T-helper 1 cell (primary cell): Measurements from ENCODE around the gene GABRB3.

Source experiments
- DNase-seq, 5 donors: peaks; one replicate each; pipeline ENCODE4 v3.0.0-alpha.2; 2012 to 2020

The GABRB3 gene

GRCh38 chr15:26676115-26676514 is 96.8 kb downstream of the GABRB3 start:
- DNase-seq, result no peak

GRCh38 chr15:26674467-26674866 is 98.4 kb downstream of the GABRB3 start:
- no peak for DNase-seq

GRCh38 chr15:26673445-26673844 is 99.4 kb downstream of the GABRB3 start:
- DNase-seq, result no peak

DNA sequence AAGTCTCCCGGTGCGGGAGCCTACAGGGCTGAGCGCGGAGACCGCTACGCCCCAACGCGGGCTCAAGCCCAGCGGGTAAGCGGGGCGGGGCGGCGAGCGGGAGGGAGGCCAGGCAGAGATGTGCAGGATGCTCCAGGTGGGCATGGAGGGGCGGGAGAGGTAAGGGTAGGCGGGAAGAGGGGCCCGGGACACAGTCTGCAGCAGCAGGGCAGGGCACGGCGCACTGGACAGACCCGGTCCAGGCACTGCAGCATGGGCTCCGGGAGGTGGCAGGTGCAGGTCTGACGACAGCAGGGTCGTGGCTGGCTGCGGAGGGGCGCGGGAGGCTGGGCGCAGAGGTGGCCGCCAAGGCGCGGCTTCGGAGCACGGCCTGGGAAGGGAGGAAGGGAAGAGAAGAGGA is 102.8 kb downstream of the GABRB3 start:
- no peak for DNase-seq

GRCh38 chr15:26667222-26667988 is 105.5 kb downstream of the GABRB3 start:
- no peak for DNase-seq

- DNase-seq, result no peak
Measured at GRCh38 chr15:26665957-26666791, 106.7 kb downstream of the GABRB3 start.

DNA sequence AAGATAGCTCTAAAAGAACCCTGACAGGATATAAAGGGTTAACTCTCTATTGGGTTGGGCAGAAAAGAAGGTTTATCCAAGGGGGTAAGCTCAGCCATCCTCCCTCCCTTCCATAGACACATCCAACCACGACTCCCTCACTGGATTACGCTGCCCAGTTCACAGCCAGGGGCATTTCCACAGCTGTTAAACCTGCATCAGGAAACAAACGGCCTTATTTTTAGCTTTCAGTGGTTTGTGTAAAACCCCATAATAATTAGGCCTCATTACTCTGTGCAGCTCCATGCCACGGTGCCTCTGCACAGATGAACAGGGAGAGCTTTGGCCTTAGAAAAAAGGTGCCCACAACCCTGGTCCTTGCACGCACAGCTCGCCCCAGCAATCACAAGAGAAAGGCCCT is 110.6 kb downstream of the GABRB3 start:
- no peak for DNase-seq

GRCh38 chr15:26661748-26662147 is 111.1 kb downstream of the GABRB3 start:
- DNase-seq, result no peak

- DNase-seq, result no peak
Measured at GRCh38 chr15:26661107-26661506, 111.8 kb downstream of the GABRB3 start.

DNA sequence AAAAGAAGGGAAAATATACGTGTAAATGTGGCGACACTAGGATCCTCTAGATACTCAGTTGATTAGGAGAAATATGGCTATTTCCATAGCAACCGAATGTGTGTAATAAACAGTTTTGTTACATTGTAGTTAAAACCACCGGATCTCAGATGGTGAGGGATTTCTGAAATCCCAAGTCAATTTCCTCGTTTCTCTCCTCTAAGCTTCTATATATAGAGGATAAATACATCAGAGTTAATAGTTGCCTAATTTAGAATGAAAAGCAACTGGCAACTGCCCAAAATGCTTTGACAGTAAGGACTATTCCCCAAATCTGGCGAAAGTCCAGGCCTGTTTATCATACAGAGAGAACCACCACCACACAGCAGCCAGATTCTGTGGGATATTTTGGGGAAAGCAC is 112.6 kb downstream of the GABRB3 start:
- DNase-seq, result no peak

DNA sequence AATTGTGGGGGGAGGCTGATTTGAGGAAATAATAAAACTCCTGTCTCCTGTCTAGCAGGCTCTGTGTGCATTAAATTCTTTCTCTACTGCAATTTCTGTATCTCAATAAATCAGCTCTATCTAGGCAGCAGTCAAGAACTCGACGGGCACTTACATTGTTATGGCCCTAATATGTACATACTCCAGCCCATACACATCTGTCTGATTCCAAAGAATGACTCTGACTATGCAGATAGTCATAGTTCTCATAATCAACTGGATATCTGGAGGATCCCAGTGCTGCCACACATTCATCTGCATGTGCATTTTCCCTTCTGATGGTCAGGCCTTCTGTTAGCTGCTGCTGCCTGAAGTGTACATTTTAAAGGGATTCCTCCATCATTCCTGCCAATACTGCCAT is 114.6 kb downstream of the GABRB3 start:
- no peak for DNase-seq

DNA sequence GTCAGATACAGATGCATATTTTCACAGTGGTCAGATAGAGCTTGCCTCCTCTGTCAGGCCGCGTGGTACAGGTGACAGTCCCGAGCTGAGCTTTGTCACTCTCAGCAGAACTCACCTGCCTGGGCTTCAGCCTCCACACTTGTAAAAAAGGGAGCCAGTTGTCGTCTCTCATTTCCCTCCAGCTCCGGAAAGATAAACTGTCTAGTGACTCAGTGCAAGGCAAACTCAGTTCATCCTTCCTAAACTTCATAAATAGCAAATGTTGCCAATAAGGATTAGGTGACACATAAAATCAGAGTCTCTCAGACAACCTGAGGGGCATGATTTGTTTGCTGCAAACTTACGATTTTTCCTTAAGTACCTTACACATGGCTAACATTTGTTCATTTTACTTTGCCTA is 116.8 kb downstream of the GABRB3 start:
- no peak for DNase-seq

- DNase-seq, result no peak
Measured at GRCh38 chr15:26651909-26652308, 121.0 kb downstream of the GABRB3 start.

DNA sequence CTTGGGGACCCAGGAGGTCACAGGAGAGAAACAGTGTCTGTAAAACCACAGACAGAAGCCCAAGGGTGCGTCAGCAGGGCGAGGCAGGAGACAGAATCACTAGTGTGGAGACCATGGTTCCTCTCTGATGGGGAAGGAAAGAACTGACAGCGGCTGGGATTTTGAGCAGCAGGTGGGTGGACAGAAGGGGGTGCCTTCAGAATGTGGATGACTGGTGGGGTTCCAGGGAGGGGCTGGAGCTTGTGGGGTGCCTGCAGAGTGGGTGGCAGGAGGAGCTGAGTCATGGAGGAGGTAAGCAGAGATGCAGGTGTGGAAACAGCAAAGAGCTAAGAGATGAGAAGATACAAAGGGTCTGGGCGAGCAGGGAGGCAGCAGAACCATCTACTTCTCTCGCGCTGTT is 124.2 kb downstream of the GABRB3 start:
- no peak for DNase-seq

DNA sequence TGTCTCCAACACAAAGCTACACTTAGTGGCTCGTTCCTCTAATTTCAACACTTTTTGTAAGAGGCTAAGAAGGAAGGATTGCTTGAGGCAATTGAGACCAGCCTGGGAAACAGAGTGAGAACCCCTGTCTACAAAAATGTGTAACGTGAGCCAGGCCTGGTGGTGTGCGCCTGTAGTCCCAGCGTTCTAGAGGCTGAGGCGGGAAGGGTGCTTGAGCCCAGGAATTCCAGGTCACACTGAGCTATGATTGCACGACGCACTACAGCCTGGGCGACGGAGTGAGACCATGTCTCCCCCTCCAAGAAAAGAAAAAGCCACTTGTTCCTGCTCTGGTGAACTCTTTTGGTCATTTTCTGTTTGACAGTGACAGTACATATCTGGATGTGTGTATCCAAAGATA is 127.9 kb downstream of the GABRB3 start:
- DNase-seq, result no peak

DNA sequence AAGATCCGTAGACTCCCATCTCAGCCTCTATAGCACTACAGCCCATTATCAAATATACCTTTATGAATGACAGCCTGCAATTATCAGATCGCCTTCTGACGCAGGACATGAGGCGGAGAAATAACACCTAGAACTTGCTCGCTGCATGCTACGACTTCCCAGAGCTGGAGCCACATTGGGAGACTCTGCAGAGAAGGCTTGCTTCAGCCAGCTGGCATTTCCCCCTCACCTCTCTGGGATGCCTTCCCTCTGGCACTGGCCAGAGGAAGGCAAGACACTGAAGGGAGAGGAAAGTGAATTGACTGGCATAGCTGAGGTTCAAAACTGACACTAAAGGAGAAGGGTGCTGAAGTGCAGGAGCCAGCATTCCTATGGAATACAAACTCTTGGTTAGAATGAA is 131.7 kb downstream of the GABRB3 start:
- no peak for DNase-seq

- no peak for DNase-seq
Measured at GRCh38 chr15:26640601-26641000, 132.3 kb downstream of the GABRB3 start.

GRCh38 chr15:26639966-26640365 is 132.9 kb downstream of the GABRB3 start:
- DNase-seq, result no peak

DNA sequence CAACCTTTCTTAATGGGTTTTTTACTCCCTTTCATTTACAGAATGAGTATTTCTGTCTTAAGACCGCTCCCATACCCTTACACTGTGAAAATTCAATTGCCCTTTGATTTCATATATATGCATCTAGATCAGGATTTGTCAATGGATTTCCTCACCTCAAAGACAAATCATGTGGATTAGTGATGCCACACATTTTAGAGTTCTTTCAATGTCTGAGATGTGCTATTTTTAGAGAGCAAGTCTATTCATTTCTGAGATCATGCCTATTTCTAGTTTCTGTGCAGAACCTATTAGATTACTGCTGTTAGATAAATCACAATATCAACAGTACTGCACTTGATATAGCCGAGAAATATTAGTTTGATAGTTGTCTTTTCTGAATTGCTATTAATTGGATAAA is 137.3 kb downstream of the GABRB3 start:
- DNase-seq, result no peak

GRCh38 chr15:26635105-26635504 is 137.8 kb downstream of the GABRB3 start:
- DNase-seq, result no peak

GRCh38 chr15:26634319-26634718 is 138.5 kb downstream of the GABRB3 start:
- no peak for DNase-seq

GRCh38 chr15:26632500-26632899 is 140.4 kb downstream of the GABRB3 start:
- DNase-seq, result no peak

GRCh38 chr15:26631894-26632293 is 141.0 kb downstream of the GABRB3 start:
- no peak for DNase-seq

DNA sequence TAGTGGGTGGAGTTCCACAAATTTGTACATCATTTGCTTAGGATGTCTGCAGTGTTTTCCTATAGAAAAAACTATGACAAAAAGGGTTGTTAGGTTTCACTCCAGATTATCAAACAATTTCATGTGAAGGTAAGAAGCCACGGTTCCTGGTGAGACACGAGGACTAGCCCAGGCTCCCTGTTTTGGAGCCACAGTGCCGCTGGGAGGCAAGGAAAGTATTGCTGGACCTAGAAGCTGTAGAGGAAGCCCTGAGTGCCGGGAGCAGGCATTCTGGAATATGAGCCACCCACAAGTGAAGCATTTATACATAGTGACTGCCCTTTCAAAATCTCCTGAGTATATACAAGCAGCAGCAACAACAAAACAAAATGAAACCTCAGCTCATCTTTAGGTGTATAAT is 142.0 kb downstream of the GABRB3 start:
- DNase-seq, result no peak
